GM10266 (cell line): Measurements from ENCODE around the gene EDAR.

Experiments used
- DNase-seq: peaks from one replicate; pipeline ENCODE4 v3.0.0; 2012; ENCODE audit errors: extremely low spot score
- CTCF ChIP-seq: IDR thresholded peaks from 2 replicates; pipeline ENCODE4 v1.5.1; 2012; ENCODE audit warnings: mild to moderate bottlenecking, low read depth; ENCODE audit not compliant: control insufficient read depth, insufficient read depth; ENCODE audit errors: missing control alignments

Gene EDAR

GRCh38 chr2:108946442-108946841, 42.6 kb downstream of the EDAR start:
- DNase-seq = no peak
- TF ChIP-seq CTCF = no peak

GRCh38 chr2:108945969-108946368, 43.1 kb downstream of the EDAR start:
- DNase-seq = no peak
- TF ChIP-seq CTCF = no peak

- no peak for TF ChIP-seq CTCF
These were observed 44.3 kb downstream of the EDAR start for GRCh38 chr2:108944601-108945331.

GRCh38 chr2:108943751-108944150, 45.3 kb downstream of the EDAR start:
- DNase-seq = no peak
- TF ChIP-seq CTCF = no peak

More at GRCh38 chr2:108944601-108945331, 44.3 kb downstream of the EDAR start:
- no peak for DNase-seq

GRCh38 chr2:108942888-108943287, 46.1 kb downstream of the EDAR start:
- no peak for DNase-seq
- TF ChIP-seq CTCF = no peak

GRCh38 chr2:108942231-108942825, 46.7 kb downstream of the EDAR start:
- TF ChIP-seq CTCF = no peak
- DNase-seq = no peak

- TF ChIP-seq CTCF = no peak
- no peak for DNase-seq
These were observed 47.3 kb downstream of the EDAR start for GRCh38 chr2:108941767-108942166.
